Upper lobe of right lung (tissue), 1 donor: Measurements from ENCODE around the gene INPPL1. TPM values are rescaled to one million over a fixed set of nuclear protein-coding genes. Genes with fewer than 3 reads are reported as not detected.

Experiments used
- ATAC-seq: fragments of 200-7000 bp; cut with Tn5 transposase; one replicate; pipeline ENCODE4 v1.9.1; 2020; ENCODE audit warnings: mild to moderate bottlenecking, moderate library complexity
- DNase-seq: peaks from one replicate; pipeline ENCODE4 v3.0.0-alpha.2; 2020
- H3K27ac ChIP-seq: fragments of 200-600 bp; one replicate; pipeline ENCODE4 v1.8.0; 2022
- H3K27me3 ChIP-seq: fragments of 200-600 bp; one replicate; pipeline ENCODE4 v1.8.0; 2022; ENCODE audit warnings: mild to moderate bottlenecking
- H3K36me3 ChIP-seq: fragments of 200-600 bp; one replicate; pipeline ENCODE4 v1.8.0; 2022
- H3K4me1 ChIP-seq: fragments of 200-600 bp; one replicate; pipeline ENCODE4 v1.8.0; 2022
- H3K4me3 ChIP-seq: fragments of 200-600 bp; one replicate; pipeline ENCODE4 v1.8.0; 2022; ENCODE audit warnings: mild to moderate bottlenecking
- H3K9me3 ChIP-seq: fragments of 200-600 bp; one replicate; pipeline ENCODE4 v1.8.0; 2022
- intact Hi-C: fragments of 100-400 bp; cut with DNase I; formaldehyde crosslinking; loops from one replicate; pipeline ENCODE4 v1.11.0; 2022
- total RNA-seq: library from RNA; stranded (reverse); fragmentation: NEBNext Ultra II Directional; extraction: Animal tissue kit (Norgen Biotek cat#: 25700); gene quantifications from one replicate; pipeline ENCODE4 v1.2.1, GENCODE V29; 2021
- TF ChIP-seq, protein P1 (sequence below): fragments of 200-600 bp; IDR thresholded peaks from one replicate; pipeline ENCODE4 v1.8.0; 2022; ENCODE audit warnings: antibody characterized with exemption
- donor health status: DM: no; HTN: yes; CAD: no; lungs with severe emphysema.

Gene INPPL1
- total RNA-seq, 1 donor from 2014 or later = 146 TPM

GRCh38 chr11:72287293-72287692 is 62.7 kb downstream of the INPPL1 start:
- H3K27ac ChIP-seq = no peak overlapping the region
- H3K36me3 ChIP-seq = no peaks in the 10 kb centered on the region
- no peaks in the 10 kb centered on the region for H3K9me3 ChIP-seq
- H3K4me1 ChIP-seq = no peaks in the 10 kb centered on the region
- TF ChIP-seq, protein P1, sequence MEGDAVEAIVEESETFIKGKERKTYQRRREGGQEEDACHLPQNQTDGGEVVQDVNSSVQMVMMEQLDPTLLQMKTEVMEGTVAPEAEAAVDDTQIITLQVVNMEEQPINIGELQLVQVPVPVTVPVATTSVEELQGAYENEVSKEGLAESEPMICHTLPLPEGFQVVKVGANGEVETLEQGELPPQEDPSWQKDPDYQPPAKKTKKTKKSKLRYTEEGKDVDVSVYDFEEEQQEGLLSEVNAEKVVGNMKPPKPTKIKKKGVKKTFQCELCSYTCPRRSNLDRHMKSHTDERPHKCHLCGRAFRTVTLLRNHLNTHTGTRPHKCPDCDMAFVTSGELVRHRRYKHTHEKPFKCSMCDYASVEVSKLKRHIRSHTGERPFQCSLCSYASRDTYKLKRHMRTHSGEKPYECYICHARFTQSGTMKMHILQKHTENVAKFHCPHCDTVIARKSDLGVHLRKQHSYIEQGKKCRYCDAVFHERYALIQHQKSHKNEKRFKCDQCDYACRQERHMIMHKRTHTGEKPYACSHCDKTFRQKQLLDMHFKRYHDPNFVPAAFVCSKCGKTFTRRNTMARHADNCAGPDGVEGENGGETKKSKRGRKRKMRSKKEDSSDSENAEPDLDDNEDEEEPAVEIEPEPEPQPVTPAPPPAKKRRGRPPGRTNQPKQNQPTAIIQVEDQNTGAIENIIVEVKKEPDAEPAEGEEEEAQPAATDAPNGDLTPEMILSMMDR = no peak
- H3K4me3 ChIP-seq = no peak overlapping the region
- no peak for DNase-seq
- intact Hi-C loops = no loop called here
- ATAC-seq = no peak
- H3K27me3 ChIP-seq = peaks cover 4% of the 10 kb centered on the region

Other genes starting within 250 kb of the INPPL1 start
- gene IL18BP, start 225.9 kb upstream of the INPPL1 start, total RNA-seq = 21.5 TPM
- 192 TPM for gene NUMA1, start 144.2 kb upstream of the INPPL1 start, total RNA-seq
- 6.8 TPM for gene LRRC51, start 143.9 kb upstream of the INPPL1 start, total RNA-seq
- 100 TPM for gene LAMTOR1, start 121.5 kb upstream of the INPPL1 start, total RNA-seq
- not detected for gene TOMT, start 118.8 kb upstream of the INPPL1 start, total RNA-seq
- gene ANAPC15, start 112.1 kb upstream of the INPPL1 start, total RNA-seq = 25.2 TPM
- gene FOLR3, start 89.0 kb upstream of the INPPL1 start, total RNA-seq = 29.0 TPM
- 163 TPM for gene FOLR1, start 32.6 kb upstream of the INPPL1 start, total RNA-seq
- 22.8 TPM for gene FOLR2, start 8.0 kb upstream of the INPPL1 start, total RNA-seq
- not detected for gene PHOX2A, start 19.4 kb downstream of the INPPL1 start, total RNA-seq
- gene CLPB, start 209.8 kb downstream of the INPPL1 start, total RNA-seq = 25.7 TPM